Measurements from ENCODE around the gene PFKFB1. TPM values are rescaled to one million over a fixed set of nuclear protein-coding genes. Genes with fewer than 3 reads are reported as not detected.

PFKFB1 gene
- total and polyA plus RNA-seq, 9 of the 15 experiments (the other 6 are each of a cell fraction or from before 2014, with no cell fraction given): 0.07 to 0.24 (median 0.15) TPM; not detected in 2

- TF ChIP-seq RBM25 (IDR thresholded peaks at IDR 0.05; ENCODE audit: low read depth, low read length, severe bottlenecking): no peak
- no peak for TF ChIP-seq JUN (IDR thresholded peaks at IDR 0.05; ENCODE audit: borderline replicate concordance, low read depth, low read length)
- TF ChIP-seq JUN (CRISPR knock-in tag; IDR thresholded peaks at IDR 0.05; ENCODE audit: borderline replicate concordance): no peak
- TF ChIP-seq SMAD3 (CRISPR knock-in tag; conservative IDR thresholded peaks at IDR 0.05): no peak
Measured at GRCh38 chrX:55026143-55026542, 32.2 kb upstream of the PFKFB1 start (continued).

- H3K4me1 ChIP-seq (replicated peaks in 1 of 2; ENCODE audit: control insufficient read depth in 2 of 2, insufficient read depth in 2 of 2, low read length in 2 of 2): peaks cover 11 to 17% of the 10 kb centered on the region in 2 experiments
- CTCF ChIA-PET (ENCODE audit: low intra/inter-chr PET ratio): no interaction called here
- no peaks in the 10 kb centered on the region for H3K27me3 ChIP-seq (ENCODE audit: control insufficient read depth in 2 of 2, insufficient read depth in 2 of 2, low read length in 2 of 2)
- POLR2A ChIA-PET: interaction anchor here (0.6 to 2.4 kb wide), 7 partner anchors 9 to 1133 kb away, joined by 3 to 18 read pairs (median 4); partner anchors contain the start of gene APEX2
- no peak overlapping the region for H3K4me3 ChIP-seq
- no TSS peak for BruUV-seq (replicated peaks)
- 0 out of 2 replicates have a peak, but pooled peaks cover 2% of the 10 kb centered on the region for H4K20me1 ChIP-seq (replicated peaks; ENCODE audit: control insufficient read depth, insufficient read depth, low read length)
- H3K27ac ChIP-seq (ENCODE audit: extremely low read depth, low read depth, low read length): peak overlapping the region; percentile 67; the same call in 2 of the 3 replicates
- DNase-seq (ENCODE audit: extremely low read depth in 1 of 4, low spot score in 3 of 4): peak; percentile 87 to 91 (median 89)
- no peak overlapping the region for H2AFZ ChIP-seq (ENCODE audit: low read depth, low read length)
- WGBS (ENCODE audit: insufficient coverage, low coverage, missing lambda C conversion rate): 0% methylated on average over 1 of the region's 4 CpGs
- in situ Hi-C loops (cut with MboI): no loop called here
- intact Hi-C loops (cut with micrococcal nuclease): loop anchor here (1.0 kb wide), 1 partner anchor 13 kb away; no protein-coding TSS in a partner anchor
- peak; percentile 92 for ATAC-seq
- H3K9ac ChIP-seq (ENCODE audit: insufficient read depth in 1 of 2, low read depth in 2 of 2, low read length in 2 of 2): peak overlapping the region in 1 of 2 experiments; percentile 42; a peak in 1 of 4 replicates
- H3K79me2 ChIP-seq (ENCODE audit: control insufficient read depth, insufficient read depth, low read length): no peaks in the 10 kb centered on the region
- H3K4me2 ChIP-seq (ENCODE audit: insufficient read depth, low read length): peak overlapping the region; percentile 50
- FAIRE-seq: peak; percentile 99
- H3K36me3 ChIP-seq (ENCODE audit: control insufficient read depth, insufficient read depth, low read length): peaks cover 2% of the 10 kb centered on the region; the same call in 1 of the 3 replicates
- no peaks in the 10 kb centered on the region for H3K9me1 ChIP-seq (ENCODE audit: control insufficient read depth, insufficient read depth, low read length)
- H3K9me3 ChIP-seq (replicated peaks; ENCODE audit: control insufficient read depth, insufficient read depth, low read depth, low read length): no peaks in the 10 kb centered on the region
- TF ChIP-seq CHAMP1 (IDR thresholded peaks at IDR 0.05) (peak; percentile 74; the same call in 1 of the 2 replicates), NBN (IDR thresholded peaks at IDR 0.05; ENCODE audit: low read depth) (peak; percentile 74; the same call in 1 of the 2 replicates), FOSL1 (tag; conservative IDR thresholded peaks at IDR 0.05) (peak; percentile 63), SP1 (CRISPR knock-in tag; IDR thresholded peaks at IDR 0.05) (peak; percentile 33; the same call in 1 of the 2 replicates), KHSRP (IDR thresholded peaks at IDR 0.05) (peak; percentile 70), HMG20A (CRISPR knock-in tag; conservative IDR thresholded peaks at IDR 0.05) (no peak), ZNF589 (CRISPR knock-in tag; IDR thresholded peaks at IDR 0.05; ENCODE audit: low read depth) (peak; percentile 87), ZFX (CRISPR knock-in tag; IDR thresholded peaks at IDR 0.05) (peak; percentile 52; the same call in 1 of the 2 replicates), BHLHE40 (IDR thresholded peaks at IDR 0.05; ENCODE audit: low read length) (peak; percentile 90), STAG1 (CRISPR knock-in tag; IDR thresholded peaks at IDR 0.05; ENCODE audit: borderline replicate concordance) (no peak), HDAC1 (IDR thresholded peaks at IDR 0.05) (peak in 1 of 2 experiments; percentile 70; a peak in 2 of 4 replicates), TAF9B (IDR thresholded peaks at IDR 0.05; ENCODE audit: partially characterized antibody) (no peak), ZNF766 (CRISPR knock-in tag; conservative IDR thresholded peaks at IDR 0.05) (peak; percentile 92), PHF8 (IDR thresholded peaks at IDR 0.05; ENCODE audit: borderline replicate concordance, low read length) (no peak), ZNF740 (CRISPR knock-in tag; IDR thresholded peaks at IDR 0.05) (no peak), ZNF740 (tag; IDR thresholded peaks at IDR 0.05) (peak in 1 of 2 experiments; percentile 53; a peak in 1 of 4 replicates)
Measured at GRCh38 chrX:55014897-55015299, 20.9 kb upstream of the PFKFB1 start.

All from K562 (cell line).